LoVo (cell line): Measurements from ENCODE around the gene ZNF594.
"Not testable (repeated sequence)": the region's sequence is repeated elsewhere in the genome, so short reads cannot be mapped to it uniquely, and the experiment has no call there.

Source experiments
- DNase-seq: peaks from one replicate; pipeline ENCODE4 v3.0.0-alpha.2; 2016; ENCODE audit warnings: low spot score

The ZNF594 gene

DNA sequence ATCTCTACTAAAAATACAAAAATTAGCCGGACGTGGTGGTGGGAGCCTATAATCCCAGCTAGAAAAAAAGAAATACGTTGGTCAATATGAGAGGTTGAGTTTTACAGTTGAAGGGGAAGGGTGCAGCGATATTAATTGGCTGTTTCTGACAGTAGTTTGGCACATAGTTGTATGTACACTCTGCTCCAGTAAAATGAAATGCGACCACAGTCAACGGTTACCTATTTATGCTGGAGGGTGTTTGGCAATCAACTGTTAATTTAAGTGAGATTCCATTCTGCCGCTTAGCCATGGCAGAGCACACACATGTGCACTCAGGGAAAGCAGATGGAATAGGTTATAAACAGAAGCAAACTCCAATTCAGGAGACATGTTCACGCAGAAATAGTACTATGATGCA is 9.3 kb upstream of the ZNF594 start:
- DNase-seq: no peak

GRCh38 chr17:5200360-5200759 is 8.7 kb upstream of the ZNF594 start:
- DNase-seq: no peak

GRCh38 chr17:5198472-5198871 is 6.8 kb upstream of the ZNF594 start:
- DNase-seq: no peak

GRCh38 chr17:5194346-5194745 is 2.7 kb upstream of the ZNF594 start:
- DNase-seq: no peak

DNA sequence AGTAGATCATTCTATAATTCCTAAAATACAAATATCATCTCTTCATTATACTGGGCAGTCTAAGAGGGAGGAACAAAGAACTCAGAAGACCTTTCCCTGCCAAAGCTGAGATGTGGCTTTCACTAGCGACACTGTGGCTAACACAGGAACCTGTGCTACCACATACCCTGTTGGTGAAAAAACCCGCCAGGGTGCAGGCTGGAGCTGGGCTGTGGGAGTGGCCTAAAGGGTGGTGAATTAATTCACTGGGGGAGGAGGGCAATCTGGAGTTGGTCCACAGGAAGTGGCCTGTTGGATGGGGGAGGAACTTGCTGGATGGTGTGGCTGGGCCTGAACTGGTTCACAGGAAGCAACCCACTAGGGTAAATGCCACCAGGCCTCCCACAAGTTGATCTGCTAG is 7.4 kb downstream of the ZNF594 start:
- DNase-seq: no peak

- DNase-seq: no peak
Observed at GRCh38 chr17:5183410-5183793, 8.3 kb downstream of the ZNF594 start.

- no peak for DNase-seq
Observed at GRCh38 chr17:5182597-5183409, 8.9 kb downstream of the ZNF594 start.

DNA sequence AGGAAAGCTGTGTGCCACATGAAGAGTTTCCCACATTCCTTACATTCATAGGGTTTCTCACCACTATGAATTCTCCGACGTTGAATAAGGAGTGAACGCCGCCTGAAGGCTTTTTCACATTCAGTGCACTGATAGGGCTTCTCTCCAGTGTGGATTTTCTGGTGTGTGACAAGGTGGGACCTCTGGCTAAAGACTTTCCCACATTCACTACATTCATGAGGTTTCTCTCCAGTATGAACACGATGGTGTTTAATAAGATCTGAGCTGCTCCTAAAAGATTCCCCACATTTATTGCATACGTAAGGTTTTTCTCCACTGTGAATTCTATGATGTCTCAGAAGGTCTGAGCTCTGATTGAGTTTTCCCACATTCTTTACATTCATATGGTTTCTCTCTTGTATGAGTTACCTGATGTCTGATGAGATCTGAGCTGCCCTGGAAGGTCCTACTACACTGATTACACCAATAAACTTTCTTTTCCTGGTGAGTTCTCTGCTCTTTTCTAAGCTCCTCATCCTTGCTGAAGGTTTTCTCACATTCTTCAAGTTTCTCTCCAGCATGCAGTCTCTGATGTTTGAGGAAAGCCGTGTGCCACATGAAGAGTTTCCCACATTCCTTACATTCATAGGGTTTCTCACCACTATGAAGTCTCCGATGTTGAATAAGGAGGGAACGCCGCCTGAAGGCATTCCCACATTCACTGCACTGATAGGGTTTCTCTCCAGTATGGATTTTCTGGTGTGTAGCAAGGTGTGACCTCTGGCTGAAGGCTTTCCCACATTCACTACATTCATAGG is 10.0 kb downstream of the ZNF594 start:
- DNase-seq: no peak

DNA sequence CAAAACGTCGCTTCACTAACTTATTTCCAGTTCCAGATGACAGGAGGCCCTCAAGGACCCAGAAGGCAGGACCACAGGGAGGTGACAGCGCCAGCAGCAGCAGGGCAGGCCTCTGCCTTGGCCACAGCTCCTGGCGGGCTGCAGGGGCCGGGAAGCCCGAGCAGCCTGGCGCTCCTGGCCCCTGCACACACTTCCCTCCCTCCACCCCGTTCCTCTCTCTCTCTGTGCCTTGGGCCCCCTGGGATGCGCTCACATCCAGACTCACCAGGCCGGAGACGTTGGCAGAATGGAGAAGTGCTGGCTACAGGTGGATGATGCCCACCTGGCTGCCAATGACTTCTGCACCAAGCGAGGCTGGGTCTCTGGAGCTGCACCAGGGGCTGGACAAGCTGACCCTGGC is 12.7 kb downstream of the ZNF594 start:
- DNase-seq: no peak

- not testable (repeated sequence) for DNase-seq
Observed at GRCh38 chr17:5175027-5175426, 16.6 kb downstream of the ZNF594 start.

- peak; percentile 49 for DNase-seq
Observed at GRCh38 chr17:5165791-5166564, 25.7 kb downstream of the ZNF594 start.

DNA sequence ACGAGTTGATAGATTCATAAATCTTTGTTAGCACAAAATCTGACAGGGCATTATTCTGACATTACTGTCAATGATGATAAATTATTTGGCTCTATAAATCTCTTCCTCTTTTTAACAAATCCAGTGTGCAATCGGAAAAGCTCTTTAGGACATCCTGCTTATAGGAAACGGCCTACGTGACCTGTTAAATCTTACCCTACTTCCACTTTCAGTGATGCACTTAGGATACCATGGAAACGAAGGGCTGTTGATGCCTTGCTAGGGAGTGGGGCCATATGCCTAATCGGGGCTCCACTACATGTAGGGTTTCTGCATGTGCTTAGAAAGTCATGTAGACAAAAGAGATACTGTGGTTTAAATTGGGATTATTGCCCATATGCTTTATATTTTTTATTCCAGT is 27.2 kb downstream of the ZNF594 start:
- DNase-seq: no peak

GRCh38 chr17:5161793-5162192 is 29.9 kb downstream of the ZNF594 start:
- not testable (repeated sequence) for DNase-seq

GRCh38 chr17:5160702-5161101 is 31.0 kb downstream of the ZNF594 start:
- DNase-seq: not testable (repeated sequence)

DNA sequence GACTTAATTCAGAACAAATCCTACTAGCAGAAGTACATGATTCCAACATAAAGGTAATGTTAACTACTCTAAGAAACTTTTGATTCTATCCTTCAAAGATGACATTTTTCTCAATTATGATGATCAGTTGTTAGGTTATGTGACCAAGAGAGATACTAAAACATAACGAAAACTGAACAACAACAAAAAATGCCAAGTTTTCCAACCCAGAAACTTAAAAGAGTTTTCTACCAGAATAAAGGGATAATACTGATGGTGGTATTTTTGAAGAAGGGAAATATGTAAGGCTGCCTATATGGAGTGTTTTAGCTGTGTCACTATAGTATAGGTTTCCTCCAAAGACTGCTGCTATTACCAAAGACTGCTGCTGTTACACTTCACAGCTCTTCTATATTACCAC is 45.5 kb downstream of the ZNF594 start:
- not testable (repeated sequence) for DNase-seq

GRCh38 chr17:5142877-5143276 is 48.8 kb downstream of the ZNF594 start:
- not testable (repeated sequence) for DNase-seq

DNA sequence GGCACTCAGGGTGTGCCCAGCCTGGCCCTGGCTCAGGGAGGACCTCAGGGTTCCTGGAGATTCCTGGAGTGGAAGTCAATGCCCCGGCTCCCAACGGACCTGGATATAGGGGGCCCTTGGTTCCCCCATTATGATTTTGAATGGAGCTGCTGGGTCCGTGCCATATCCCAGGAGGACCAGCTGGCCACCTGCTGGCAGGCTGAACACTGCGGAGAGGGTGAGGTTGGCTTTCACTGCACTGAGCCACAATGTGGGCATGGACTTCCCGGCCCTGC is 52.3 kb downstream of the ZNF594 start:
- DNase-seq: no peak

DNA sequence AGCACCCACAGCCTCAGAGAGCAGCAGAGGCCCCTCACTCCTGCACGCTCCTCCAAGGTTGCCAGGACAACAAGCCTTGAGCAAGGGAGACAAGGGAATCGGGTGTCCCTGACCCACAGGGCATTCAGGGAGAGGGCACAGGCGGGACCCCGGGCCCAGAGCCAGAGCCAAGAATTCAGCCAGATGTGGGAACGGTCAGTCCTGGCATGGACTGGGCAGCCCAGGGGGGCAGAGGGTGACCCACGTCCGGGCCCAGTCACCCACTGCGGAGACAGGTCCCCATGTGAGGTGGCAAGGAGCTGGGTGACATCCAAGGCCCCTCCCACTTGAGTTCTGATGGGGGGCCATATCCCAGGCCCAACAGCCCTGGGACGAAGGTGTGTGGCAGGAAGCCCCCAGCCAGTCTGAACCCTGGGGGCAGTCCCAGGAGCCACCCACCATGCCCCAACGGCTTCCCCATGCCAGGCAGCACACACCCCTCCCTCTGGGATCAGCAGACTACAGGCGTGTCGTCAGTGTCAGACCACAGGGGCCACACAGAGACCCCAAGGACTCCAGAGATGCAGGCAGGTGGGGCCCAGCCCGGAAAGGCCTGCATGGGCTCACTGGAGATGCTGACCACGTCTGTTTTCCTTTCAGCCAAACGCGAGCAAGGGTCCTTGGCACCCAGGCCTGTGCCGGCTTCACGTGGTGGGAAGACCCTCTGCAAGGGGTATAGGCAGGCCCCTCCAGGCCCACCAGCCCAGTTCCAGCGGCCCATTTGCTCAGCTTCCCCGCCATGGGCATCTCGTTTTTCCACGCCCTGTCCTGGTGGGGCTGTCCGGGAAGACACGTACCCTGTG is 52.8 kb downstream of the ZNF594 start:
- DNase-seq: no peak

GRCh38 chr17:5138198-5138544 is 53.5 kb downstream of the ZNF594 start:
- DNase-seq: not testable (repeated sequence)

- DNase-seq: not testable (repeated sequence)
Observed at GRCh38 chr17:5137511-5138197, 54.0 kb downstream of the ZNF594 start.
